Thoracic aorta (tissue), 2 donors: ENCODE data around the gene LAPTM5. TPM values are rescaled to one million over a fixed set of nuclear protein-coding genes. Genes with fewer than 3 reads are reported as not detected.

Experiments used
- ATAC-seq: fragments of 150-250 bp; one replicate; pipeline ENCODE4 v1.8.0; 2017; ENCODE audit warnings: low read depth; ENCODE audit not compliant: insufficient number of reproducible peaks, low FRiP score
- DNase-seq: peaks from one replicate; pipeline ENCODE4 v3.0.0-alpha.2; 2020; ENCODE audit warnings: low spot score
- H3K27ac ChIP-seq, 2 donors: fragments of 200-600 bp; sonication (generic); 1 replicate in 1 of 2; 2 replicates in 1 of 2; pipeline ENCODE4 v1.5.1; 2016; ENCODE audit warnings: mild to moderate bottlenecking in 2 of 2, moderate library complexity in 2 of 2
- H3K27me3 ChIP-seq: fragments of 200-600 bp; sonication (generic); replicated peaks from 2 replicates; pipeline ENCODE4 v1.6.0; 2016; ENCODE audit warnings: mild to moderate bottlenecking; ENCODE audit not compliant: insufficient read depth
- H3K36me3 ChIP-seq: fragments of 200-600 bp; sonication (generic); one replicate; pipeline ENCODE4 v1.5.1; 2016
- H3K4me1 ChIP-seq, 2 donors: fragments of 200-600 bp; sonication (generic); 1 replicate in 1 of 2; 2 replicates in 1 of 2; pipeline versions ENCODE4 v1.5.1 to v1.6.0; 2016; ENCODE audit warnings: low read depth in 2 of 2, mild to moderate bottlenecking in 1 of 2; ENCODE audit not compliant: control insufficient read depth in 1 of 2
- H3K4me3 ChIP-seq: fragments of 200-600 bp; sonication (generic); 2 replicates; pipeline ENCODE4 v1.5.1; 2016; ENCODE audit warnings: mild to moderate bottlenecking
- H3K9me3 ChIP-seq: fragments of 200-600 bp; sonication (generic); 2 replicates; pipeline ENCODE4 v1.5.1; 2016
- CTCF ChIP-seq: fragments of 200-600 bp; sonication (generic); IDR thresholded peaks from one replicate; pipeline ENCODE4 v1.5.1; 2019; ENCODE audit warnings: antibody characterized with exemption
- total RNA-seq, 2 donors: library from RNA; depleted of rRNA; stranded (reverse); fragments of >200 nt; gene quantifications; one replicate each; pipeline versions ENCODE4 v1.1.0 to v1.2.3, GENCODE V29; 2016

The LAPTM5 gene
- total RNA-seq, 2 donors from 2014 or later, result 91.0 to 127 TPM

GRCh38 chr1:30730346-30731108 lies 27.0 kb downstream of the LAPTM5 start:
- Histone ChIP-seq H3K9me3 (no peaks in the 10 kb centered on the region), H3K27ac (no peak overlapping the region), H3K4me3 (no peak overlapping the region), H3K36me3 (no peaks in the 10 kb centered on the region), H3K27me3 (no peaks in the 10 kb centered on the region), H3K4me1 (no peaks in the 10 kb centered on the region)
- no peak for DNase-seq
- no peak for ATAC-seq
- no peak for TF ChIP-seq CTCF

GRCh38 chr1:30729901-30730300 lies 27.7 kb downstream of the LAPTM5 start:
- no peaks in the 10 kb centered on the region for H3K9me3 ChIP-seq
- H3K27ac ChIP-seq, result no peak overlapping the region
- H3K36me3 ChIP-seq, result no peaks in the 10 kb centered on the region
- H3K4me1 ChIP-seq, result no peaks in the 10 kb centered on the region
- H3K27me3 ChIP-seq, result no peaks in the 10 kb centered on the region
- DNase-seq, result no peak
- no peak for TF ChIP-seq CTCF
- ATAC-seq, result no peak
- no peak overlapping the region for H3K4me3 ChIP-seq

- ATAC-seq (no peak), DNase-seq (no peak)
- no peak overlapping the region for H3K4me3 ChIP-seq
- H3K9me3 ChIP-seq, result no peaks in the 10 kb centered on the region
- no peaks in the 10 kb centered on the region for H3K4me1 ChIP-seq
- H3K27ac ChIP-seq, result no peak overlapping the region
- TF ChIP-seq CTCF, result no peak
- no peaks in the 10 kb centered on the region for H3K36me3 ChIP-seq
- H3K27me3 ChIP-seq, result no peaks in the 10 kb centered on the region
Observed at GRCh38 chr1:30728832-30729638, 28.5 kb downstream of the LAPTM5 start.

- Histone ChIP-seq H3K9me3 (no peaks in the 10 kb centered on the region), H3K27ac (no peak overlapping the region), H3K4me3 (no peak overlapping the region), H3K27me3 (no peaks in the 10 kb centered on the region), H3K36me3 (no peaks in the 10 kb centered on the region), H3K4me1 (no peaks in the 10 kb centered on the region)
- no peak for TF ChIP-seq CTCF
- ATAC-seq, result no peak
- DNase-seq, result no peak
Observed at GRCh38 chr1:30728340-30728739, 29.2 kb downstream of the LAPTM5 start.

GRCh38 chr1:30727824-30728223 lies 29.8 kb downstream of the LAPTM5 start:
- no peak overlapping the region for H3K4me3 ChIP-seq

More at GRCh38 chr1:30727824-30728223, 29.8 kb downstream of the LAPTM5 start:
- no peak overlapping the region for H3K27ac ChIP-seq
- TF ChIP-seq CTCF, result no peak
- H3K27me3 ChIP-seq, result no peaks in the 10 kb centered on the region
- no peak for ATAC-seq
- no peaks in the 10 kb centered on the region for H3K4me1 ChIP-seq
- no peak for DNase-seq
- no peaks in the 10 kb centered on the region for H3K36me3 ChIP-seq
- no peaks in the 10 kb centered on the region for H3K9me3 ChIP-seq
